ENCODE data around the gene VASH1.
"Not testable (repeated sequence)": the region's sequence is repeated elsewhere in the genome, so short reads cannot be mapped to it uniquely, and the experiment has no call there.

Gene VASH1

GRCh38 chr14:76720382-76720813 is 40.9 kb upstream of the VASH1 start:
- Histone ChIP-seq H3K27me3 (ENCODE audit: low read length) (no peaks in the 10 kb centered on the region), H3K9me3 (ENCODE audit: insufficient read depth, low read length) (no peaks in the 10 kb centered on the region), H2AFZ (ENCODE audit: low read depth, low read length, severe bottlenecking) (no peak overlapping the region), H3K36me3 (ENCODE audit: low read length) (no peaks in the 10 kb centered on the region), H4K20me1 (ENCODE audit: low read depth, low read length) (no peaks in the 10 kb centered on the region), H3K79me2 (ENCODE audit: insufficient read depth, low read length) (no peaks in the 10 kb centered on the region), H3K9me2 (replicated peaks; ENCODE audit: insufficient read depth, low read length) (no peaks in the 10 kb centered on the region), H3K9ac (ENCODE audit: low read length) (no peak overlapping the region), H3K4me2 (ENCODE audit: low read depth, low read length, poor library complexity, severe bottlenecking) (no peak overlapping the region), H3K4me3 (ENCODE audit: insufficient read depth, low read length, poor library complexity, severe bottlenecking) (no peak overlapping the region), H3F3A (ENCODE audit: insufficient read depth) (no peaks in the 10 kb centered on the region), H3K27ac (ENCODE audit: low read depth, low read length) (no peak overlapping the region)
- TF ChIP-seq EZH2phosphoT487 (conservative IDR thresholded peaks at IDR 0.05; ENCODE audit: low read length) (no peak), CTCF (IDR thresholded peaks at IDR 0.05; ENCODE audit: insufficient read depth, low read length, poor library complexity, severe bottlenecking) (no peak)

- not testable (repeated sequence) for H3K27me3 ChIP-seq (ENCODE audit: low read length)
Observed at GRCh38 chr14:76721506-76721905, 39.8 kb upstream of the VASH1 start.

GRCh38 chr14:76724651-76725550 is 36.4 kb upstream of the VASH1 start:
- no peaks in the 10 kb centered on the region for H3K27me3 ChIP-seq (ENCODE audit: low read length)
- H3K9ac ChIP-seq (ENCODE audit: low read length), result no peak overlapping the region

More at GRCh38 chr14:76721506-76721905, 39.8 kb upstream of the VASH1 start:
- H4K20me1 ChIP-seq (ENCODE audit: low read depth, low read length); H3K9me3 ChIP-seq (ENCODE audit: insufficient read depth, low read length); H3K27ac ChIP-seq (ENCODE audit: low read depth, low read length); H3F3A ChIP-seq (ENCODE audit: insufficient read depth); H3K9ac ChIP-seq (ENCODE audit: low read length); H3K9me2 ChIP-seq (replicated peaks; ENCODE audit: insufficient read depth, low read length); H3K36me3 ChIP-seq (ENCODE audit: low read length); H2AFZ ChIP-seq (ENCODE audit: low read depth, low read length, severe bottlenecking); H3K4me3 ChIP-seq (ENCODE audit: insufficient read depth, low read length, poor library complexity, severe bottlenecking); H3K4me2 ChIP-seq (ENCODE audit: low read depth, low read length, poor library complexity, severe bottlenecking); H3K79me2 ChIP-seq (ENCODE audit: insufficient read depth, low read length): not testable (repeated sequence)

More at GRCh38 chr14:76724651-76725550, 36.4 kb upstream of the VASH1 start:
- Histone ChIP-seq H3K4me2 (ENCODE audit: low read depth, low read length, poor library complexity, severe bottlenecking) (no peak overlapping the region), H3K4me3 (ENCODE audit: insufficient read depth, low read length, poor library complexity, severe bottlenecking) (no peak overlapping the region), H3K79me2 (ENCODE audit: insufficient read depth, low read length) (no peaks in the 10 kb centered on the region), H3F3A (ENCODE audit: insufficient read depth) (no peaks in the 10 kb centered on the region), H2AFZ (ENCODE audit: low read depth, low read length, severe bottlenecking) (no peak overlapping the region), H4K20me1 (ENCODE audit: low read depth, low read length) (no peaks in the 10 kb centered on the region), H3K9me3 (ENCODE audit: insufficient read depth, low read length) (no peaks in the 10 kb centered on the region), H3K27ac (ENCODE audit: low read depth, low read length) (no peak overlapping the region), H3K36me3 (ENCODE audit: low read length) (no peaks in the 10 kb centered on the region), H3K9me2 (replicated peaks; ENCODE audit: insufficient read depth, low read length) (no peaks in the 10 kb centered on the region)
- TF ChIP-seq CTCF (IDR thresholded peaks at IDR 0.05; ENCODE audit: insufficient read depth, low read length, poor library complexity, severe bottlenecking) (no peak), EZH2phosphoT487 (conservative IDR thresholded peaks at IDR 0.05; ENCODE audit: low read length) (no peak)

Data from SU-DHL-6 (cell line).